ENCODE measurements around the gene FARSB.
"Not testable (repeated sequence)": the region's sequence is repeated elsewhere in the genome, so short reads cannot be mapped to it uniquely, and the experiment has no call there.

Gene FARSB

GRCh38 chr2:222655787-222656525 is at the start of gene FARSB:
TSS of gene FARSB (minus strand) at chr2:222656092. CDS start at chr2:222656073, 19 bp downstream.
- Histone ChIP-seq H3K36me3 (ENCODE audit: insufficient read depth, low read length) (no peaks in the 10 kb centered on the region), H3K9ac (ENCODE audit: low read depth, low read length) (peak within 1 kb of the TSS; percentile 92), H3K4me1 (ENCODE audit: insufficient read depth, low read length) (no peaks in the 10 kb centered on the region; the same call in 1 of the 2 replicates), H3K9me3 (ENCODE audit: control insufficient read depth, insufficient read depth, low read length) (no peaks in the 10 kb centered on the region)

GRCh38 chr2:222703886-222704285 is 48.0 kb upstream of the FARSB start:
- Histone ChIP-seq H3K9ac (ENCODE audit: low read depth, low read length) (no peak overlapping the region), H3K9me3 (ENCODE audit: control insufficient read depth, insufficient read depth, low read length) (no peaks in the 10 kb centered on the region), H3K36me3 (ENCODE audit: insufficient read depth, low read length) (no peaks in the 10 kb centered on the region), H3K4me1 (ENCODE audit: insufficient read depth, low read length) (0 out of 2 replicates have a peak, but pooled peaks cover 3% of the 10 kb centered on the region)

- Histone ChIP-seq H3K4me1 (ENCODE audit: insufficient read depth, low read length) (0 out of 2 replicates have a peak, but pooled peaks cover 3% of the 10 kb centered on the region), H3K9me3 (ENCODE audit: control insufficient read depth, insufficient read depth, low read length) (no peaks in the 10 kb centered on the region), H3K36me3 (ENCODE audit: insufficient read depth, low read length) (no peaks in the 10 kb centered on the region), H3K9ac (ENCODE audit: low read depth, low read length) (no peak overlapping the region)
Observed at GRCh38 chr2:222703091-222703490, 47.2 kb upstream of the FARSB start.

GRCh38 chr2:222701721-222702131 is 45.8 kb upstream of the FARSB start:
- no peak overlapping the region for H3K9ac ChIP-seq (ENCODE audit: low read depth, low read length)

GRCh38 chr2:222701233-222701632 is 45.3 kb upstream of the FARSB start:
- no peak overlapping the region for H3K9ac ChIP-seq (ENCODE audit: low read depth, low read length)
- 0 out of 2 replicates have a peak, but pooled peaks cover 3% of the 10 kb centered on the region for H3K4me1 ChIP-seq (ENCODE audit: insufficient read depth, low read length)
- no peaks in the 10 kb centered on the region for H3K9me3 ChIP-seq (ENCODE audit: control insufficient read depth, insufficient read depth, low read length)
- H3K36me3 ChIP-seq (ENCODE audit: insufficient read depth, low read length): no peaks in the 10 kb centered on the region

More at GRCh38 chr2:222701721-222702131, 45.8 kb upstream of the FARSB start:
- no peaks in the 10 kb centered on the region for H3K9me3 ChIP-seq (ENCODE audit: control insufficient read depth, insufficient read depth, low read length)
- no peaks in the 10 kb centered on the region for H3K36me3 ChIP-seq (ENCODE audit: insufficient read depth, low read length)
- 0 out of 2 replicates have a peak, but pooled peaks cover 3% of the 10 kb centered on the region for H3K4me1 ChIP-seq (ENCODE audit: insufficient read depth, low read length)

GRCh38 chr2:222698276-222698675 is 42.4 kb upstream of the FARSB start:
- no peaks in the 10 kb centered on the region for H3K36me3 ChIP-seq (ENCODE audit: insufficient read depth, low read length)
- no peak overlapping the region for H3K9ac ChIP-seq (ENCODE audit: low read depth, low read length)
- 0 out of 2 replicates have a peak, but pooled peaks cover 3% of the 10 kb centered on the region for H3K4me1 ChIP-seq (ENCODE audit: insufficient read depth, low read length)
- H3K9me3 ChIP-seq (ENCODE audit: control insufficient read depth, insufficient read depth, low read length): no peaks in the 10 kb centered on the region

GRCh38 chr2:222693837-222694236 is 37.9 kb upstream of the FARSB start:
- no peaks in the 10 kb centered on the region for H3K36me3 ChIP-seq (ENCODE audit: insufficient read depth, low read length)
- 0 out of 2 replicates have a peak, but pooled peaks cover 3% of the 10 kb centered on the region for H3K4me1 ChIP-seq (ENCODE audit: insufficient read depth, low read length)
- no peaks in the 10 kb centered on the region for H3K9me3 ChIP-seq (ENCODE audit: control insufficient read depth, insufficient read depth, low read length)
- H3K9ac ChIP-seq (ENCODE audit: low read depth, low read length): no peak overlapping the region

GRCh38 chr2:222693413-222693812 is 37.5 kb upstream of the FARSB start:
- not testable (repeated sequence) for H3K9ac ChIP-seq (ENCODE audit: low read depth, low read length); H3K9me3 ChIP-seq (ENCODE audit: control insufficient read depth, insufficient read depth, low read length); H3K36me3 ChIP-seq (ENCODE audit: insufficient read depth, low read length); H3K4me1 ChIP-seq (ENCODE audit: insufficient read depth, low read length)

- Histone ChIP-seq H3K9ac (ENCODE audit: low read depth, low read length) (no peak overlapping the region), H3K4me1 (ENCODE audit: insufficient read depth, low read length) (0 out of 2 replicates have a peak, but pooled peaks cover 3% of the 10 kb centered on the region), H3K9me3 (ENCODE audit: control insufficient read depth, insufficient read depth, low read length) (no peaks in the 10 kb centered on the region), H3K36me3 (ENCODE audit: insufficient read depth, low read length) (no peaks in the 10 kb centered on the region)
Observed at GRCh38 chr2:222690564-222691200, 34.8 kb upstream of the FARSB start.

- Histone ChIP-seq H3K9ac (ENCODE audit: low read depth, low read length) (no peak overlapping the region), H3K36me3 (ENCODE audit: insufficient read depth, low read length) (no peaks in the 10 kb centered on the region), H3K9me3 (ENCODE audit: control insufficient read depth, insufficient read depth, low read length) (no peaks in the 10 kb centered on the region), H3K4me1 (ENCODE audit: insufficient read depth, low read length) (no peaks in the 10 kb centered on the region)
Observed at GRCh38 chr2:222689322-222689721, 33.4 kb upstream of the FARSB start.

- H3K4me1 ChIP-seq (ENCODE audit: insufficient read depth, low read length): no peaks in the 10 kb centered on the region
- H3K9ac ChIP-seq (ENCODE audit: low read depth, low read length): no peak overlapping the region
Observed at GRCh38 chr2:222688917-222689316, 33.0 kb upstream of the FARSB start.

GRCh38 chr2:222686086-222686750 is 30.3 kb upstream of the FARSB start:
- Histone ChIP-seq H3K4me1 (ENCODE audit: insufficient read depth, low read length) (no peaks in the 10 kb centered on the region), H3K9ac (ENCODE audit: low read depth, low read length) (no peak overlapping the region), H3K36me3 (ENCODE audit: insufficient read depth, low read length) (no peaks in the 10 kb centered on the region), H3K9me3 (ENCODE audit: control insufficient read depth, insufficient read depth, low read length) (no peaks in the 10 kb centered on the region)

More at GRCh38 chr2:222688917-222689316, 33.0 kb upstream of the FARSB start:
- H3K36me3 ChIP-seq (ENCODE audit: insufficient read depth, low read length): no peaks in the 10 kb centered on the region
- H3K9me3 ChIP-seq (ENCODE audit: control insufficient read depth, insufficient read depth, low read length): no peaks in the 10 kb centered on the region

GRCh38 chr2:222683805-222684204 is 27.9 kb upstream of the FARSB start:
- Histone ChIP-seq H3K36me3 (ENCODE audit: insufficient read depth, low read length) (no peaks in the 10 kb centered on the region), H3K4me1 (ENCODE audit: insufficient read depth, low read length) (no peaks in the 10 kb centered on the region), H3K9ac (ENCODE audit: low read depth, low read length) (no peak overlapping the region), H3K9me3 (ENCODE audit: control insufficient read depth, insufficient read depth, low read length) (no peaks in the 10 kb centered on the region)

GRCh38 chr2:222677981-222678380 is 22.1 kb upstream of the FARSB start:
- H3K9me3 ChIP-seq (ENCODE audit: control insufficient read depth, insufficient read depth, low read length): no peaks in the 10 kb centered on the region
- no peak overlapping the region for H3K9ac ChIP-seq (ENCODE audit: low read depth, low read length)
- no peaks in the 10 kb centered on the region for H3K4me1 ChIP-seq (ENCODE audit: insufficient read depth, low read length)
- no peaks in the 10 kb centered on the region for H3K36me3 ChIP-seq (ENCODE audit: insufficient read depth, low read length)
